ENCODE measurements around the gene RPTOR.

DNA sequence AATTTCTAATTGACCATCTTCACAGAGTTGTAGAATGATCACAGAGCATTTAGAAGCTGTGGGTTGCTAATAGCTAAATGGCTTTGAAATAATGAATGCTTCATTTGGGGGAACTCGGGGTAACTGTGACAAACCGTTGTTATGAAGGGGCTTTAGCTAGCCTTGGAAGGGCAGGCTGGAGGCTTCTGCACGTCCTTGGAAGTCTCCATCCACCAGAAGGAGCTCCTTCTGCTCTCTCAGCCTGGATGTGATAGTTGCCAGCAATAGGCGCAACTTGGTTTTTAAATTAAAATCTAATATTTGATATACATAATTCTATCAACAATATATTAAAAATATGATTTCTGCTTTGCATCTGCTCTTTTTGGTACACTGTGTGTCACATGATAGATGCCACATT, 200.5 kb downstream of the RPTOR start:
- no peak for TF ChIP-seq FOS (IDR thresholded peaks at IDR 0.05; ENCODE audit: borderline replicate concordance, insufficient read depth, low read length)
- no peak for TF ChIP-seq POLR2A (IDR thresholded peaks at IDR 0.05; ENCODE audit: low read depth, low read length)
- TF ChIP-seq, protein P1, sequence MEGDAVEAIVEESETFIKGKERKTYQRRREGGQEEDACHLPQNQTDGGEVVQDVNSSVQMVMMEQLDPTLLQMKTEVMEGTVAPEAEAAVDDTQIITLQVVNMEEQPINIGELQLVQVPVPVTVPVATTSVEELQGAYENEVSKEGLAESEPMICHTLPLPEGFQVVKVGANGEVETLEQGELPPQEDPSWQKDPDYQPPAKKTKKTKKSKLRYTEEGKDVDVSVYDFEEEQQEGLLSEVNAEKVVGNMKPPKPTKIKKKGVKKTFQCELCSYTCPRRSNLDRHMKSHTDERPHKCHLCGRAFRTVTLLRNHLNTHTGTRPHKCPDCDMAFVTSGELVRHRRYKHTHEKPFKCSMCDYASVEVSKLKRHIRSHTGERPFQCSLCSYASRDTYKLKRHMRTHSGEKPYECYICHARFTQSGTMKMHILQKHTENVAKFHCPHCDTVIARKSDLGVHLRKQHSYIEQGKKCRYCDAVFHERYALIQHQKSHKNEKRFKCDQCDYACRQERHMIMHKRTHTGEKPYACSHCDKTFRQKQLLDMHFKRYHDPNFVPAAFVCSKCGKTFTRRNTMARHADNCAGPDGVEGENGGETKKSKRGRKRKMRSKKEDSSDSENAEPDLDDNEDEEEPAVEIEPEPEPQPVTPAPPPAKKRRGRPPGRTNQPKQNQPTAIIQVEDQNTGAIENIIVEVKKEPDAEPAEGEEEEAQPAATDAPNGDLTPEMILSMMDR (IDR thresholded peaks at IDR 0.05; ENCODE audit: extremely low read depth in 1 of 2, insufficient read depth in 1 of 2, low read depth in 1 of 2, low read length in 2 of 2): no peak
- TF ChIP-seq EZH2 (IDR thresholded peaks at IDR 0.05; ENCODE audit: borderline replicate concordance, low read depth, low read length, severe bottlenecking): no peak
- no peak for TF ChIP-seq GATA2 (IDR thresholded peaks at IDR 0.05; ENCODE audit: insufficient read depth, insufficient read length, low read depth, low read length)

Data from endothelial cell of umbilical vein (primary cell).